Measurements from ENCODE around the gene RUFY1. TPM values are rescaled to one million over a fixed set of nuclear protein-coding genes. Genes with fewer than 3 reads are reported as not detected.
A peak's percentile ranks its signal among the peaks of the same experiment; 100 is the strongest.

Gene RUFY1
- total and polyA plus RNA-seq, 9 of the 15 experiments (the other 6 are each of a cell fraction or from before 2014, with no cell fraction given), result 5.0 to 41.7 (median 29.6) TPM

- ChIA-PET CTCF (ENCODE audit: low intra/inter-chr PET ratio) (interaction anchor here (0.6 kb wide), 1 partner anchor 60 kb away, joined by 3 read pairs; no protein-coding TSS in a partner anchor), POLR2A (interaction anchor here (1.1 to 6.6 kb wide), 6 partner anchors 10 to 271 kb away, joined by 3 to 181 read pairs (median 5); partner anchors contain the start of gene CBY3)
- peak overlapping the region in 1 of 2 experiments; percentile 62; a peak in 3 of 4 replicates for H3K9ac ChIP-seq (ENCODE audit: insufficient read depth in 1 of 2, low read depth in 2 of 2, low read length in 2 of 2)
- no TSS peak for BruUV-seq (replicated peaks)
- in situ Hi-C loops (cut with MboI) (no loop called here), intact Hi-C loops (cut with micrococcal nuclease) (loop anchor here (5.0 kb wide), 2 partner anchors 69 to 201 kb away; partner anchors contain the start of genes RUFY1 and SQSTM1)
- H3K4me1 ChIP-seq (replicated peaks in 1 of 2; ENCODE audit: control insufficient read depth in 2 of 2, insufficient read depth in 2 of 2, low read length in 2 of 2), result peaks cover 22 to 48% of the 10 kb centered on the region in 2 experiments
- FAIRE-seq (peak; percentile 65), DNase-seq (ENCODE audit: extremely low read depth in 1 of 4, low spot score in 3 of 4) (peak in 1 of 4 experiments; percentile 64), ATAC-seq (peak; percentile 1; the same call in 2 of the 3 replicates)
- H3K27me3 ChIP-seq (ENCODE audit: control insufficient read depth in 2 of 2, insufficient read depth in 2 of 2, low read length in 2 of 2), result no peaks in the 10 kb centered on the region
- peaks cover 67% of the 10 kb centered on the region for H3K36me3 ChIP-seq (ENCODE audit: control insufficient read depth, insufficient read depth, low read length)
- WGBS (ENCODE audit: insufficient coverage, low coverage, missing lambda C conversion rate), result 2% methylated on average over 5 of the region's 5 CpGs
- peaks cover 62% of the 10 kb centered on the region for H4K20me1 ChIP-seq (replicated peaks; ENCODE audit: control insufficient read depth, insufficient read depth, low read length)
- no peaks in the 10 kb centered on the region for H3K9me1 ChIP-seq (ENCODE audit: control insufficient read depth, insufficient read depth, low read length)
- H3K27ac ChIP-seq (ENCODE audit: extremely low read depth, low read depth, low read length), result peak overlapping the region; percentile 35
- H3K79me2 ChIP-seq (ENCODE audit: control insufficient read depth, insufficient read depth, low read length), result peaks cover 87% of the 10 kb centered on the region
- peak overlapping the region; percentile 95 for H3K4me3 ChIP-seq
- H3K4me2 ChIP-seq (ENCODE audit: insufficient read depth, low read length), result peak overlapping the region; percentile 85
- no peak overlapping the region for H2AFZ ChIP-seq (ENCODE audit: low read depth, low read length)
- H3K9me3 ChIP-seq (replicated peaks; ENCODE audit: control insufficient read depth, insufficient read depth, low read depth, low read length), result no peaks in the 10 kb centered on the region
- TF ChIP-seq USF2 (CRISPR knock-in tag; IDR thresholded peaks at IDR 0.05) (no peak), ARID4B (CRISPR knock-in tag; IDR thresholded peaks at IDR 0.05) (no peak), RFX7 (CRISPR knock-in tag; IDR thresholded peaks at IDR 0.05) (no peak), NUFIP1 (IDR thresholded peaks at IDR 0.05; ENCODE audit: partially characterized antibody) (no peak), NCOA2 (IDR thresholded peaks at IDR 0.05; ENCODE audit: partially characterized antibody in 2 of 2) (no peak), SRSF9 (IDR thresholded peaks at IDR 0.05; ENCODE audit: borderline replicate concordance, low read depth, low read length) (no peak), ZNF778 (CRISPR knock-in tag; IDR thresholded peaks at IDR 0.05) (no peak), ZNF589 (CRISPR knock-in tag; IDR thresholded peaks at IDR 0.05; ENCODE audit: low read depth) (no peak), KDM4B (IDR thresholded peaks at IDR 0.05; ENCODE audit: borderline replicate concordance in 2 of 2, low read depth in 1 of 2) (no peak), ZNF398 (CRISPR knock-in tag; IDR thresholded peaks at IDR 0.05) (no peak), RBBP5 (IDR thresholded peaks at IDR 0.05; ENCODE audit: borderline replicate concordance, insufficient read depth, low read length, poor library complexity, severe bottlenecking) (no peak), MTA3 (IDR thresholded peaks at IDR 0.05; ENCODE audit: borderline replicate concordance) (no peak), FOXP1 (CRISPR knock-in tag; IDR thresholded peaks at IDR 0.05) (no peak), ZNF384 (IDR thresholded peaks at IDR 0.05; ENCODE audit: low read depth, low read length) (no peak), ZNF77 (CRISPR knock-in tag; IDR thresholded peaks at IDR 0.05) (no peak)
Measured at GRCh38 chr5:179620703-179621350, 70.5 kb downstream of the RUFY1 start.
